K562 (cell line): ENCODE measurements around the gene PRDM15. TPM values are rescaled to one million over a fixed set of nuclear protein-coding genes. Genes with fewer than 3 reads are reported as not detected.

Experiments
- ATAC-seq: fragments of 200-7000 bp; cut with Tn5 transposase; 3 replicates; pipeline ENCODE4 v1.9.1; 2020; ENCODE audit warnings: moderate library complexity
- BruUV-seq: library from RNA; stranded (reverse); fragments of 400-500 nt; replicated peaks from 2 replicates; lab custom pipeline; 2021; lab: Mats Ljungman, UMichigan
- CTCF ChIA-PET: fragments of 300-600 bp; formaldehyde crosslinking; extraction: SDS; loops from one replicate; lab custom pipeline; 2021; ENCODE audit warnings: low intra/inter-chr PET ratio; lab: Yijun Ruan, JAX
- POLR2A ChIA-PET: fragments of 300-600, 350-650 bp; sonication (Branson Sonifier 250); formaldehyde crosslinking; extraction: SDS; loops from one replicate; lab custom pipeline; 2021; ENCODE audit warnings: antibody characterized with exemption, inconsistent platforms; lab: Yijun Ruan, JAX
- DNase-seq, 4 experiments: peaks; one replicate each; pipeline versions ENCODE4 v3.0.0 to v3.0.0-alpha.2; 2011 to 2018; ENCODE audit warnings: low spot score in 3 of 4, mixed read lengths in 3 of 4; ENCODE audit errors: extremely low read depth in 1 of 4
- FAIRE-seq: peaks from 2 replicates; lab custom pipeline; 2011; peaks lifted over from hg19 to GRCh38; lab: Jason Lieb, UNC
- H2AFZ ChIP-seq: 2 replicates; pipeline ENCODE4 v1.6.0; 2011; ENCODE audit warnings: low read depth, low read length, control low read depth, inconsistent platforms
- H3K27ac ChIP-seq: fragments of 200-600 bp; 3 replicates; pipeline ENCODE4 v1.8.0; 2011; ENCODE audit warnings: low read depth, mild to moderate bottlenecking, control low read depth, inconsistent platforms, low read length, moderate library complexity, mixed read lengths; ENCODE audit errors: extremely low read depth
- H3K27me3 ChIP-seq, 2 experiments: fragments of 300-600 bp in 1 of 2; 2 replicates in 1 of 2; 3 replicates in 1 of 2; pipeline versions ENCODE4 v1.6.0 to v1.8.0; 2011; ENCODE audit warnings: inconsistent platforms in 2 of 2, low read length in 2 of 2, mild to moderate bottlenecking in 1 of 2, mixed read lengths in 1 of 2, moderate library complexity in 1 of 2; ENCODE audit not compliant: control insufficient read depth in 2 of 2, insufficient read depth in 2 of 2
- H3K36me3 ChIP-seq: fragments of 300-600 bp; 3 replicates; pipeline ENCODE4 v1.8.0; 2011; ENCODE audit warnings: mild to moderate bottlenecking, low read length, inconsistent platforms; ENCODE audit not compliant: control insufficient read depth, insufficient read depth
- H3K4me1 ChIP-seq, 2 experiments: fragments of 200-600 bp in 1 of 2; replicated peaks in 1 of 2; 2 replicates in 1 of 2; 3 replicates in 1 of 2; pipeline versions ENCODE4 v1.5.1 to v1.8.0; 2011; ENCODE audit warnings: inconsistent platforms in 2 of 2, low read length in 2 of 2, mild to moderate bottlenecking in 1 of 2, mixed read lengths in 1 of 2, moderate library complexity in 1 of 2; ENCODE audit not compliant: control insufficient read depth in 2 of 2, insufficient read depth in 2 of 2
- H3K4me2 ChIP-seq: 2 replicates; pipeline ENCODE4 v1.6.1; 2011; ENCODE audit warnings: low read length, control low read depth, inconsistent platforms, mixed read lengths; ENCODE audit not compliant: insufficient read depth
- H3K4me3 ChIP-seq: fragments of 200-600 bp; sonication (generic), shearing (Covaris generic); 2 replicates; pipeline ENCODE4 v1.5.1; 2016; ENCODE audit warnings: control low read depth, inconsistent platforms
- H3K79me2 ChIP-seq: fragments of 200-600 bp; 3 replicates; pipeline ENCODE4 v1.8.0; 2011; ENCODE audit warnings: low read length, inconsistent platforms; ENCODE audit not compliant: control insufficient read depth, insufficient read depth
- H3K9ac ChIP-seq, 2 experiments: 2 replicates each; pipeline versions ENCODE4 v1.6.0 to v1.6.1; 2011; ENCODE audit warnings: low read depth in 2 of 2, low read length in 2 of 2, control low read depth in 1 of 2, inconsistent platforms in 1 of 2, mild to moderate bottlenecking in 1 of 2, mixed read lengths in 1 of 2; ENCODE audit not compliant: insufficient read depth in 1 of 2
- H3K9me1 ChIP-seq: one replicate; pipeline ENCODE4 v1.6.0; 2011; ENCODE audit warnings: inconsistent platforms, mild to moderate bottlenecking, low read length, moderate library complexity; ENCODE audit not compliant: control insufficient read depth, insufficient read depth
- H3K9me3 ChIP-seq: replicated peaks from 2 replicates; pipeline ENCODE4 v1.5.1; 2011; ENCODE audit warnings: low read depth, low read length, inconsistent platforms; ENCODE audit not compliant: control insufficient read depth, insufficient read depth
- H4K20me1 ChIP-seq: replicated peaks from 2 replicates; pipeline ENCODE4 v1.6.1; 2011; ENCODE audit warnings: low read length, inconsistent platforms, mixed read lengths; ENCODE audit not compliant: control insufficient read depth, insufficient read depth
- CBFB ChIP-seq: sonication (generic); formaldehyde crosslinking; IDR thresholded peaks from 2 replicates; pipeline ENCODE4 v1.4.0; 2020; ENCODE audit warnings: mild to moderate bottlenecking, missing genetic modification reagents
- CBX2 ChIP-seq: fragments of 200-600 bp; sonication (generic); IDR thresholded peaks from one replicate; pipeline ENCODE4 v1.6.1; 2012; ENCODE audit warnings: mild to moderate bottlenecking, low read length, inconsistent platforms; ENCODE audit not compliant: insufficient read depth, poor library complexity, severe bottlenecking
- KHSRP ChIP-seq: fragments of 450-650 bp; IDR thresholded peaks from 2 replicates; pipeline ENCODE4 v1.6.1; 2017
- LCOR ChIP-seq: sonication (generic); formaldehyde crosslinking; IDR thresholded peaks from 2 replicates; pipeline ENCODE4 v1.8.0; 2022; ENCODE audit warnings: mild to moderate bottlenecking, missing genetic modification reagents
- MECOM ChIP-seq: fragments of 250-450 bp; sonication (Bioruptor Pico); IDR thresholded peaks from 2 replicates; pipeline ENCODE4 v1.8.0; 2022; ENCODE audit warnings: inconsistent platforms
- NR2C1 ChIP-seq, 2 experiments: fragments of 450-650 bp; IDR thresholded peaks; 2 replicates each; pipeline ENCODE4 v1.6.1; 2017; ENCODE audit warnings: mild to moderate bottlenecking in 2 of 2, antibody characterized with exemption in 1 of 2, inconsistent platforms in 1 of 2, missing compliant biosample characterization in 1 of 2, missing genetic modification characterization in 1 of 2
- TOE1 ChIP-seq, 2 experiments: fragments of 450-650 bp in 1 of 2; sonication (generic) in 1 of 2; formaldehyde crosslinking in 1 of 2; IDR thresholded peaks; 2 replicates each; pipeline versions ENCODE4 v1.7.1 to v1.8.0; 2016 to 2022; ENCODE audit warnings: borderline replicate concordance in 2 of 2, mild to moderate bottlenecking in 2 of 2, antibody characterized with exemption in 1 of 2, inconsistent platforms in 1 of 2, low read depth in 1 of 2, missing genetic modification reagents in 1 of 2, moderate library complexity in 1 of 2
- ZNF197 ChIP-seq: fragments of 200-800 bp; sonication (Bioruptor generic); IDR thresholded peaks from 2 replicates; pipeline ENCODE4 v1.6.1; 2016; ENCODE audit warnings: low read depth, missing genetic modification characterization, missing compliant biosample characterization
- ZNF41 ChIP-seq: fragments of 250-450 bp; sonication (Bioruptor Pico); conservative IDR thresholded peaks from 2 replicates; pipeline ENCODE4 v1.4.0; 2020; ENCODE audit warnings: mild to moderate bottlenecking
- ZNF57 ChIP-seq: fragments of 450-650 bp; formaldehyde crosslinking; IDR thresholded peaks from 2 replicates; pipeline ENCODE4 v1.4.0; 2020; ENCODE audit warnings: mild to moderate bottlenecking, moderate library complexity
- ZNF589 ChIP-seq: fragments of 200-800 bp; sonication (Bioruptor generic); IDR thresholded peaks from 2 replicates; pipeline ENCODE4 v1.6.1; 2016; ENCODE audit warnings: low read depth, missing genetic modification characterization, missing compliant biosample characterization
- WGBS: fragments of 100-300 bp; shearing (Covaris generic); methylation state at CpG from one replicate; pipeline ENCODE4 v1.1.6; 2016; ENCODE audit warnings: low coverage, mixed read lengths; ENCODE audit not compliant: insufficient coverage; ENCODE audit errors: missing lambda C conversion rate; 5-methylcytosine and 5-hydroxymethylcytosine counted together
- in situ Hi-C: fragments of 300-500 bp; cut with MboI; formaldehyde crosslinking; loops from 4 replicates; pipeline ENCODE4 v1.15.0; 2018; ENCODE audit warnings: inconsistent platforms, mixed read lengths
- intact Hi-C: fragments of 100-400 bp; cut with micrococcal nuclease; formaldehyde crosslinking; loops from 2 replicates; pipeline ENCODE4 v1.14.2; 2022
- polyA plus RNA-seq, 8 experiments: library from polyadenylated mRNA; depleted of rRNA in 4 of 8; stranded (reverse) in 5 of 8; unstranded in 3 of 8; fragments of >200 nt; fragmentation: Nextera tagmentation in 2 of 8; fragmentation: Illumina TruSeq in 1 of 8; extraction: Ambion mirVana in 2 of 8; extraction: Trizol in 1 of 8; gene quantifications; 2 replicates each; pipeline versions ENCODE4 v1.2.1 to v1.2.3, GENCODE V29; 2011 to 2014; ENCODE audit warnings: inconsistent platforms in 1 of 8, missing spikeins in 1 of 8
- total RNA-seq, 7 experiments: library from RNA; depleted of rRNA in 6 of 7; stranded (reverse); fragments of >200 nt in 6 of 7; fragmentation: Illumina TruSeq in 2 of 7; extraction: Trizol in 2 of 7; gene quantifications; 2 replicates each; pipeline versions ENCODE4 v1.2.1 to v1.2.3, GENCODE V29; 2011 to 2021; ENCODE audit warnings: low replicate concordance in 1 of 7
- TF ChIP-seq, protein P1 (sequence below): fragments of 250-450 bp; sonication (Bioruptor Pico); IDR thresholded peaks from 2 replicates; pipeline ENCODE4 v1.5.0; 2021
- TF ChIP-seq, protein P2 (sequence below): fragments of 450-650 bp; IDR thresholded peaks from 2 replicates; pipeline ENCODE4 v1.6.1; 2016
- TF ChIP-seq, protein P3 (sequence below): sonication (generic); formaldehyde crosslinking; IDR thresholded peaks from 2 replicates; pipeline ENCODE4 v1.5.0; 2020; ENCODE audit warnings: missing genetic modification reagents
- TF ChIP-seq, protein P4 (sequence below): fragments of 450-650 bp; IDR thresholded peaks from 2 replicates; pipeline ENCODE4 v1.6.1; 2016; ENCODE audit warnings: borderline replicate concordance

PRDM15 gene
- total and polyA plus RNA-seq, 9 of the 15 experiments (the other 6 are each of a cell fraction or from before 2014, with no cell fraction given) = 0.93 to 9.2 (median 6.2) TPM

GRCh38 chr21:41772351-41773080, 106.6 kb downstream of the PRDM15 start:
- no peaks in the 10 kb centered on the region for H3K79me2 ChIP-seq
- in situ Hi-C loops = no loop called here
- H3K36me3 ChIP-seq = no peaks in the 10 kb centered on the region
- ATAC-seq (no peak), FAIRE-seq (no peak), DNase-seq (no peak)
- H3K27me3 ChIP-seq = peaks cover 73 to 75% of the 10 kb centered on the region in 2 experiments
- H4K20me1 ChIP-seq = peaks cover 14% of the 10 kb centered on the region; the same call in 1 of the 2 replicates
- no TSS peak for BruUV-seq
- H3K4me1 ChIP-seq = peaks cover 0 to 5% of the 10 kb centered on the region in 2 experiments; a peak in 2 of 5 replicates
- ChIA-PET POLR2A (interaction anchor here (0.6 kb wide), 1 partner anchor 227 kb away, joined by 3 read pairs; no protein-coding TSS in a partner anchor), CTCF (interaction anchor here (0.7 kb wide), 1 partner anchor 157 kb away, joined by 3 read pairs; no protein-coding TSS in a partner anchor)
- intact Hi-C loops = loop anchor here (10.0 kb wide), 1 partner anchor 488 kb away; no protein-coding TSS in a partner anchor
- H3K4me2 ChIP-seq = no peak overlapping the region
- H3K27ac ChIP-seq = no peak overlapping the region
- H3K9me1 ChIP-seq = no peaks in the 10 kb centered on the region
- H3K4me3 ChIP-seq = no peak overlapping the region
- under 1% methylated on average over 15 of the region's 16 CpGs for WGBS
- H2AFZ ChIP-seq = no peak overlapping the region
- H3K9ac ChIP-seq = no peak overlapping the region
- TF ChIP-seq LCOR (CRISPR knock-in tag) (no peak), CBFB (CRISPR knock-in tag) (no peak), NR2C1 (IDR thresholded peaks at IDR 0.05) (no peak), NR2C1 (tag; IDR thresholded peaks at IDR 0.05) (no peak), ZNF57 (no peak), ZNF197 (no peak), KHSRP (no peak), ZNF589 (CRISPR knock-in tag) (no peak), CBX2 (no peak), ZNF41 (no peak), TOE1 (IDR thresholded peaks at IDR 0.05; ENCODE audit: borderline replicate concordance) (no peak), TOE1 (CRISPR knock-in tag; IDR thresholded peaks at IDR 0.05; ENCODE audit: borderline replicate concordance, low read depth) (no peak), MECOM (CRISPR knock-in tag) (no peak)
- TF ChIP-seq, protein P1, sequence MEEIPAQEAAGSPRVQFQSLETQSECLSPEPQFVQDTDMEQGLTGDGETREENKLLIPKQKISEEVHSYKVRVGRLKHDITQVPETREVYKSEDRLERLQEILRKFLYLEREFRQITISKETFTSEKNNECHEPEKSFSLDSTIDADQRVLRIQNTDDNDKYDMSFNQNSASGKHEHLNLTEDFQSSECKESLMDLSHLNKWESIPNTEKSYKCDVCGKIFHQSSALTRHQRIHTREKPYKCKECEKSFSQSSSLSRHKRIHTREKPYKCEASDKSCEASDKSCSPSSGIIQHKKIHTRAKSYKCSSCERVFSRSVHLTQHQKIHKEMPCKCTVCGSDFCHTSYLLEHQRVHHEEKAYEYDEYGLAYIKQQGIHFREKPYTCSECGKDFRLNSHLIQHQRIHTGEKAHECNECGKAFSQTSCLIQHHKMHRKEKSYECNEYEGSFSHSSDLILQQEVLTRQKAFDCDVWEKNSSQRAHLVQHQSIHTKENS = no peak
- TF ChIP-seq, protein P2, sequence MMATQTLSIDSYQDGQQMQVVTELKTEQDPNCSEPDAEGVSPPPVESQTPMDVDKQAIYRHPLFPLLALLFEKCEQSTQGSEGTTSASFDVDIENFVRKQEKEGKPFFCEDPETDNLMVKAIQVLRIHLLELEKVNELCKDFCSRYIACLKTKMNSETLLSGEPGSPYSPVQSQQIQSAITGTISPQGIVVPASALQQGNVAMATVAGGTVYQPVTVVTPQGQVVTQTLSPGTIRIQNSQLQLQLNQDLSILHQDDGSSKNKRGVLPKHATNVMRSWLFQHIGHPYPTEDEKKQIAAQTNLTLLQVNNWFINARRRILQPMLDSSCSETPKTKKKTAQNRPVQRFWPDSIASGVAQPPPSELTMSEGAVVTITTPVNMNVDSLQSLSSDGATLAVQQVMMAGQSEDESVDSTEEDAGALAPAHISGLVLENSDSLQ = no peak
- TF ChIP-seq, protein P3, sequence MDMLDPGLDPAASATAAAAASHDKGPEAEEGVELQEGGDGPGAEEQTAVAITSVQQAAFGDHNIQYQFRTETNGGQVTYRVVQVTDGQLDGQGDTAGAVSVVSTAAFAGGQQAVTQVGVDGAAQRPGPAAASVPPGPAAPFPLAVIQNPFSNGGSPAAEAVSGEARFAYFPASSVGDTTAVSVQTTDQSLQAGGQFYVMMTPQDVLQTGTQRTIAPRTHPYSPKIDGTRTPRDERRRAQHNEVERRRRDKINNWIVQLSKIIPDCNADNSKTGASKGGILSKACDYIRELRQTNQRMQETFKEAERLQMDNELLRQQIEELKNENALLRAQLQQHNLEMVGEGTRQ (CRISPR knock-in tag) = no peak
- TF ChIP-seq, protein P4, sequence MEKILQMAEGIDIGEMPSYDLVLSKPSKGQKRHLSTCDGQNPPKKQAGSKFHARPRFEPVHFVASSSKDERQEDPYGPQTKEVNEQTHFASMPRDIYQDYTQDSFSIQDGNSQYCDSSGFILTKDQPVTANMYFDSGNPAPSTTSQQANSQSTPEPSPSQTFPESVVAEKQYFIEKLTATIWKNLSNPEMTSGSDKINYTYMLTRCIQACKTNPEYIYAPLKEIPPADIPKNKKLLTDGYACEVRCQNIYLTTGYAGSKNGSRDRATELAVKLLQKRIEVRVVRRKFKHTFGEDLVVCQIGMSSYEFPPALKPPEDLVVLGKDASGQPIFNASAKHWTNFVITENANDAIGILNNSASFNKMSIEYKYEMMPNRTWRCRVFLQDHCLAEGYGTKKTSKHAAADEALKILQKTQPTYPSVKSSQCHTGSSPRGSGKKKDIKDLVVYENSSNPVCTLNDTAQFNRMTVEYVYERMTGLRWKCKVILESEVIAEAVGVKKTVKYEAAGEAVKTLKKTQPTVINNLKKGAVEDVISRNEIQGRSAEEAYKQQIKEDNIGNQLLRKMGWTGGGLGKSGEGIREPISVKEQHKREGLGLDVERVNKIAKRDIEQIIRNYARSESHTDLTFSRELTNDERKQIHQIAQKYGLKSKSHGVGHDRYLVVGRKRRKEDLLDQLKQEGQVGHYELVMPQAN = no peak
- no peaks in the 10 kb centered on the region for H3K9me3 ChIP-seq
